Motor neuron (in vitro differentiated cells): ENCODE results near the gene ABCB9. TPM values are rescaled to one million over a fixed set of nuclear protein-coding genes. Genes with fewer than 3 reads are reported as not detected.

ENCODE experiments used
- ATAC-seq, 8 experiments: fragments of 200-7000 bp; cut with Tn5 transposase; replicated peaks in 6 of 8; 2 replicates each; pipeline ENCODE4 v1.8.0; 2021; ENCODE audit warnings: mild to moderate bottlenecking in 8 of 8, moderate library complexity in 8 of 8
- H3K27ac ChIP-seq, 2 donors: fragments of 250-450 bp; sonication (Bioruptor Pico); 2 replicates each; pipeline ENCODE4 v1.9.0; 2021; ENCODE audit warnings: antibody characterized with exemption in 2 of 2, mild to moderate bottlenecking in 2 of 2, moderate library complexity in 1 of 2
- H3K4me1 ChIP-seq, 2 donors: fragments of 250-450 bp; sonication (Bioruptor Pico); replicated peaks in 1 of 2; 2 replicates each; pipeline ENCODE4 v1.6.1; 2021; ENCODE audit warnings: antibody characterized with exemption in 2 of 2, mild to moderate bottlenecking in 2 of 2, moderate library complexity in 1 of 2
- H3K4me3 ChIP-seq, 5 donors: fragments of 250-450 bp; sonication (Bioruptor Pico); 2 replicates each; pipeline ENCODE4 v1.9.0; 2021; ENCODE audit warnings: antibody characterized with exemption in 5 of 5, mild to moderate bottlenecking in 5 of 5, moderate library complexity in 4 of 5
- WGBS, 10 experiments: fragments of 450-650 bp; shearing (Covaris generic); methylation state at CpG; one replicate each; pipeline ENCODE4 v1.0.0; 2022; 5-methylcytosine and 5-hydroxymethylcytosine counted together
- in situ Hi-C, 9 experiments: fragments of 400-800 bp; cut with MboI; loops; one replicate each; pipeline ENCODE4 v1.15.0; 2021; ENCODE audit warnings: low sequenced_read_pairs in 9 of 9, low pct_unique_long_range_greater_than_20kb in 2 of 9; ENCODE audit not compliant: unreplicated experiment in 9 of 9
- total RNA-seq, 8 experiments: library from RNA; unstranded; fragments of 300-600 nt; gene quantifications; 2 replicates each; pipeline versions ENCODE4 v1.2.3 to v1.2.4, GENCODE V29; 2022

The ABCB9 gene
- total RNA-seq, 8 experiments from 2014 or later = 5.2 to 23.6 (median 9.4) TPM

DNA sequence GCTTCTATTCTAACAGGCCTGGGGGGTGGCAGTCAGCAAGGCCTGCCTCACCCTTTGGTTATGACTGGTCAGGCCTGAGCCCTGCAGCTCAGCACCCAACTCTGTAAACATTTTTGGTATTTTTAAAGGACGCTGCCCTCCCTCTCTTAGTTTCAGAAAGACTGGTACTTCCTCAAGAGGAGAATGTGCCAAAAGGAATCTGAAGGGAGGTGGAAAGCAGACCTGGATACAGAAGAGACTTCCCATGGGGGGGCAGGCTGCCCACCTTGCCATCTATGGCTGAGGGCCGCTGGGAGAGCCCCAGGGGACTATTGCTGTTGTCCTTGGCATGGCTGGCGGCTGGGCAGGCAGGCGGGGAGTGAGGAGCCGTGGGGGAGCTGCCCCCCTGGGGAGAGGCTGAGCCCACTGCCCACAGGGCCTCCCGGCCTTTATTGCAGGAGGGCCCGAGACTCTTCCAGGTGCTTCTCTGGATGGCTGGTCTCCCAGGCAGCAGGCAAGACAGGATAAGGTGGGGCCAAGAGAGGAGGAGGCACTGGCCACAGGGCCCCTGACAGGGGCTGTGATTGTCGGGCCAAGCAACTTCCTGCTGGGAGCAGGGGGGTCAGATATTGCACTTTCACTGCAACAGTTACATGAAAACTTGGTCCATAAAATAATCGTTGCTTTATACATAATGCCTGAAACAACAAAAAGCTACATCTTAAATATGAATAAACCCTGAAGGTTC, 17.7 kb upstream of the ABCB9 start:
- H3K27ac ChIP-seq = no peak overlapping the region
- in situ Hi-C loops = no loop called here
- H3K4me3 ChIP-seq = no peak overlapping the region
- WGBS, 10 experiments = 40 to 93% (median 53%) methylated on average over 1 to 5 of the region's 9 CpGs; no CpG with 5 or more reads in 4 of the 10 experiments
- ATAC-seq = peak in 2 of 8 experiments; percentile 11 to 34
- peaks cover 34 to 39% of the 10 kb centered on the region in 2 donors for H3K4me1 ChIP-seq

DNA sequence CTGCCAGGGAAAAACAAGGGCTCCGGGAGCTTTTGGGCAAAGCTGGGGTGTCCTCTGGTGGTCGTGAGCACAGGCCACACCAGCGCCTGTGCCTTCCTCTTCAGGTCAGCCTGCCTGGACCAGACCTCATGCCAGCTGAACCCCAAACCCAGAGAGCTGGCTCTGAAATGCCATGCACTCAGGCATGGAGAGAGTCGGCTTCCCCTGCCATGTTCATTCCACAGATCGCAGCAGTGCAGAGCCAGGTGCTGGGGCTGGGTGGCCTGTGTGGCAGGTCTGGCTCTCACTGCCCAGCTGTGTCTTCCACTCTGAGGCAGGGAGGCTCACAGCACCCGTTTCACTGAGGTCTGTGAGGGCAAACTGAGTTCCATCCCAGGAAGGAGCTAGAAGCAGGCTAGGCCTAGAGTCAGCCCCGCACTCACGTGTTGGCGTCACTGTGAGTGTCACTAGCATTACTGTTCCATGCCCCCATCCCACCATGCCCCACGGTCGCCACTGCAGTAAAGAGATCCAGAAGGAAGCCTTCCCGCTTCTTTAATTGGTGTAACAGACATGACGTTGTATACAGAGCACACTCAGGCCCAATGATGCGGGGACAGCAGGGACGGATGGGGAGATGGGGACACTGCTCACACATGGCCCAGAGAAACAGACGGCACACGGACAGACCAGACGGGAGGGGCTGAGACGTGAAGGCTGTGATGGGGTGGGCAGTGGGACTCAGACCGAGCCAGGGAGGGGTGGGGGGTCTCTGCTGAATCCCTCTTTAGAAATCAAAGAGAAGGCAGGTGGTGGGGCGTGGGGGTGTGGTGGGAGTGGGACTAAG, 16.9 kb upstream of the ABCB9 start:
- ATAC-seq = no peak
- no peak overlapping the region for H3K4me3 ChIP-seq
- in situ Hi-C loops = no loop called here
- whole genome bisulfite sequencing, 10 experiments = 81 to 100% (median 90%) methylated on average over 1 to 10 of the region's 21 CpGs; no CpG with 5 or more reads in 6 of the 10 experiments
- H3K27ac ChIP-seq = no peak overlapping the region
- peaks cover 34 to 39% of the 10 kb centered on the region in 2 donors for H3K4me1 ChIP-seq

DNA sequence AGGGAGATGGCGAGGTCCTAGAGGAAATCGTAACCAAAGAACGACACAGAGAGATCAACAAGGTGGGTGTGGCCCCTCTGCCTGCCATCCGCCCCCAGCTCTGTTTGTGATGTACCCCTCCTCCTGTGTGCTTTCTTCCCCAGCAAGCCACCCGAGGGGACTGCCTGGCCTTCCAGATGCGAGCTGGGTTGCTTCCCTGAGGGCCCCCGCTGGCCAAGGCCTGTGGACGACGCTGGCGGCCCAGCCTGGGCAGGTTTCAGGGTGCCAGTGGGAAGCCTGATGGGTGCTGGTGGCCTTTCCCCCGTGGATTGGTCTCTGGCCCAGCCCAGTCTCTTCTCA, 16.2 kb upstream of the ABCB9 start:
- ATAC-seq = no peak
- peaks cover 34 to 39% of the 10 kb centered on the region in 2 donors for H3K4me1 ChIP-seq
- 83 to 100% (median 100%) methylated on average over 1 to 2 of the region's 11 CpGs; no CpG with 5 or more reads in 7 of the 10 experiments for WGBS, 10 experiments
- H3K27ac ChIP-seq = no peak overlapping the region
- no peak overlapping the region for H3K4me3 ChIP-seq
- in situ Hi-C loops = no loop called here

DNA sequence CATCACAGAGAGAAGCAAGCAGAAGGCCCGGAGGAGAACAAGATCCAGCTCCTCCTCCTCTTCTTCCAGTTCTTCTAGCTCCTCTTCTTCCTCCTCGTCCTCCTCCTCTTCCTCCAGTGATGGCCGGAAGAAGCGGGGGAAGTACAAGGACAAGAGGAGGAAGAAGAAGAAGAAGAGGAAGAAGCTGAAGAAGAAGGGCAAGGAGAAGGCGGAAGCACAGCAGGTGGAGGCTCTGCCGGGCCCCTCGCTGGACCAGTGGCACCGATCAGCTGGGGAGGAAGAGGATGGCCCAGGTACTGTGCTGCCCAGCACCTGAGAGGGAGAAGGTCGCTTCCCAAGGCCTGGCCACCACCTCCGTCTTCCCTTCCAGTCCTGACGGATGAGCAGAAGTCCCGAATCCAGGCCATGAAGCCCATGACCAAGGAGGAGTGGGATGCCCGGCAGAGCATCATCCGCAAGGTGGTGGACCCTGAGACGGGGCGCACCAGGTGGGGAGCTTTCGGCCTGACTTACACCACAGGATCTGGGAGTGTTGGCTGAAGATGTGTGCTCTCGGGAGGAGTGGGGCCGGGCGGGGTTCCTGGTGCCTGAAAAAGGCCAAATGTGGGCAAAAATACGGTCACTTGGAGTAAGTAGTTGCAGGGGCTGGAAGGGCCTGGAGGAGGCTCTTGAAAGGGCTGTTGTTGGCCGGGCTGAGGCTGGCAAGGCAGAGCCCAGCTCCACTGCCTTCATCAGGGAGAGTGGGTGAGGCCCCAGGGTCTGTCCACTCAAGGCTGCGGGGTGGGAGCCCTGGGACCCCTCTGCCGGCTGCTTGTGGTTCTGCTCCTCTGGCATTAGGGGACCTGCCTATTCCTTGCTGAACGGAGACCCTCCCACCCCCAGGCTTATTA, 15.6 kb upstream of the ABCB9 start:
- WGBS, 10 experiments = 0 to 100% (median 76%) methylated on average over 1 to 7 of the region's 25 CpGs; no CpG with 5 or more reads in 3 of the 10 experiments
- Histone ChIP-seq H3K4me3 (peak overlapping the region; percentile 73 to 99 (median 98)), H3K4me1 (peaks cover 34 to 39% of the 10 kb centered on the region in 2 donors), H3K27ac (peak overlapping the region in 1 of 2 donors; percentile 81)
- in situ Hi-C loops = no loop called here
- no peak for ATAC-seq

DNA sequence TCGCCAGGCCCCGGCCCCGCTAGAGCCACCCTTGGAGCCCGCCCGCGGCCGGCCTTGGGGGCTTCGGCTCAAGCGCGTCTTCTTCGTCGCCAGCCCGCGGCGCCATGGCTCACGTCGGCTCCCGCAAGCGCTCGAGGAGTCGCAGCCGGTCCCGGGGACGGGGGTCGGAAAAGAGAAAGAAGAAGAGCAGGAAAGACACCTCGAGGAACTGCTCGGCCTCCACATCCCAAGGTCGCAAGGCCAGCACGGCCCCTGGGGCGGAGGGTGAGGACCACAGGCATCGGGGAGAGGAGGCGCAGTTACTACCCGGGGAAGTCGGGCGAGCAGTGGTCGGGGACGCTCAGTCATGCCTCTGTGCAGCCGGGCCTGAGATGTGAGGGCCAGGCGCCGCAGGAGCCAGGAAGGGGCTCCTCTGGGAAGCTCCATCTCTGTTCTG, 14.8 kb upstream of the ABCB9 start:
- Histone ChIP-seq H3K4me3 (peak overlapping the region; percentile 73 to 99 (median 98)), H3K27ac (peak overlapping the region; percentile 72 to 81), H3K4me1 (peaks cover 38 to 41% of the 10 kb centered on the region in 2 donors)
- 0% methylated on average over 2 to 20 of the region's 40 CpGs; no CpG with 5 or more reads in 8 of the 10 experiments for WGBS, 10 experiments
- ATAC-seq = peak in 4 of 8 experiments; percentile 13 to 27 (median 23)
- in situ Hi-C loops = no loop called here

DNA sequence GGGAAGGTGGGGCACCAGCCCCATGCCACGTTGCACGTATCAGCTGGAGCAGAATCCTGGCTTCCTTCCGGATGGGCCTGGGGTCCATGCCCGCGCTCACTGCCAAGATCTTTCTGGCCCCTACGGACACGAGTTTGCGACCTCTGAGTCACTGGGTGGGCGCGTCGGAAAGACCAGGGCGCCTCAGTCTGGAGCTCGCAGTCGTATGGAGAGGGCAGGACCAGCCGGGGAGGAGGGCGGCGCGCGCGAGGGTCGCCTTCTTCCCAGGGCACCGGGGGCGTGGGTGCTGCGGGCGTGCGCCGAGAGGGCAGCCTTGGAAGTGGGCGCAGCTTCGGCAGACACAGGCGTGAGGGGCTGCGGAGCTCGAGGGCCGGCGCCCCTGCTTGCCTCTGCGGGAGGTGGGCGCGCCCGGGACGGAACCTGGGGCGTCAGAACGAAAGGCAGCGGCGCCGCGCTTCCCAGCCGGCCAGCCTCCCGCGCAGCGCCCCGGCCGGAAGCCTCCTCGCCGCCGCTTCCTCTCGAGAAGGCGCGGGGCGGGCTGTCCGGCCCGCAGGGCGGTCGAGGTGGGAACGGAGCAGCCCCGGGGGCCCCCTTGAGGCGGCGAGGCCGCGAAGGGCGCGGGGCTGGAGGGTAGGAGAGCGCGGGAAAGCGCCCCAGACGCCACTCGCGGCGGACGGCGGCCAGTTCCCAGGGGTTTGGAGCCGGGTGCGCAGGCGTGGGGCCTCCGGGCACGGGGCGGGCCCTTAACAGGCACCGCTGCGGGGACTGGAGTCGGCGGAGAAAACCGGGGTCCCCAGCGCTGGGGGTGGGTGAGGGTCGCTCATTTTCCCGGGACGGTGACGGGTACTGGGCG, 14.1 kb upstream of the ABCB9 start, which contains the start of gene ARL6IP4:
Gene ARL6IP4 (plus strand): TSS at position 499 of the 853 bp plus-strand sequence. CDS start 459 bp downstream, outside the sequence.
- peaks cover 42 to 43% of the 10 kb centered on the region in 2 donors for H3K4me1 ChIP-seq
- in situ Hi-C loops = no loop called here
- peak; percentile 64 to 86 (median 74) for ATAC-seq
- WGBS, 10 experiments = 0% methylated on average over 3 to 12 of the region's 96 CpGs; no CpG with 5 or more reads in 7 of the 10 experiments
- peak within 1 kb of the TSS; percentile 72 to 81 for H3K27ac ChIP-seq
- H3K4me3 ChIP-seq = peak within 1 kb of the TSS; percentile 73 to 99 (median 98)

DNA sequence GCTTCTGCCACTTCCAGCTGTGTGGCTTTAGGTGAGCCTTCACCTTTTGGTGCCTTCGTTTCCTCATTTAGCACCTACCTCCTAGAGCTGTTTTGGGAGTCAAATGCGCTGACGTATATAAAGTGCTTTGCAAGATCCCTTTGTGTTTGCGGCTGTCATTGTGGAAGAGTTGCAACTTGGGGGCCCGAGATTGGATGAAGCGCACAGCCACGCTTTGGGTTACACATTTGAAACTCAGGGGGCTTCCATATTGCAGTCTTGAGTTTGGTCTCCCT, 13.6 kb upstream of the ABCB9 start:
- H3K27ac ChIP-seq = peak overlapping the region; percentile 72 to 81
- no peak for ATAC-seq
- peak overlapping the region; percentile 73 to 99 (median 98) for H3K4me3 ChIP-seq
- H3K4me1 ChIP-seq = peaks cover 40 to 41% of the 10 kb centered on the region in 2 donors
- 0 to 18% (median 7%) methylated on average over 1 to 4 of the region's 7 CpGs; no CpG with 5 or more reads in 6 of the 10 experiments for WGBS, 10 experiments
- in situ Hi-C loops = no loop called here

DNA sequence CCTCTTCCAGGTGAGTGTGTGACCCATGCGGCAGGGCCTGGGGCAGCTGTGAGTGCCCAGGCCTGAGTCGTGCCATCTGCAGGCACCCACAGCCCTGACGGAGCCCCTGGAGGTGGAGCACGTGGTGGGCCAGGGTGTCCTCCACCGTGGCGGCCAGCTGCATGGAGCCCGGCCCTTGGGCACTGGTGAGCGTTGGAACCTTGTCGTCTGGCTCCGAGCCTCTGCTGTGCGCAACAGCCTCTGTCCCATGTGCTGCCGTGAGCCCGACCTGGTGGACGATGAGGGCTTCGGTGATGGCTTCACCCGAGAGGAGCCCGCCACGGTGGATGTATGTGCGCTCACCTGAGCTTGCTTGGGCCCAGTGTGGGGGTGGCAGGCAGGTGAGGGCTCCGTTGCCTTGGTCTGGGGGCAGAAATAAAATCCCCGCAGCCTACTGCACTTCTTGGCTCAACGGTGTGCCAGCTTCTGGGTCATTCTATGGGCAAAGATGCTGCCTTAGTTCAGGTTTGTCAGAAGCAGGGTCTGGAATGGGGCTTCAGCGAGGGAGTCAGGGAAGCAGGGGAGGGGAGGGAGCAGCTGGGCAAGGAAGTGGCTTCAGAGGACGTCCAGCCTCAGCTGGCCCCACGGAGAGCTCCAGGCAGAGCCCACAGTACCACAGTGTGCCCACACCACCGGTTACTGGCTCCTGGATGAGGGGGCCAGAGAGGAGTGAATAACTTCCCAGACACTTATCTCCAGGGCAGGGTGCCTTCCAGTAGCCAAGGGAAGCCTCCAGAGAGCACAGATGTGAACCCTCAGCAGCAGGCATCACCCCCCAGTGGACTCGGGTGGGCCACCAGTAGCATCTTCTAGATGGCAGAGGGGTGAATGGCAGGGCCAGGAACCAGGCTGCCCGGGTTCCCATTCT, 13.0 kb upstream of the ABCB9 start:
- H3K27ac ChIP-seq = peak overlapping the region; percentile 72 to 81
- H3K4me3 ChIP-seq = peak overlapping the region; percentile 73 to 99 (median 98)
- in situ Hi-C loops = no loop called here
- peaks cover 34 to 35% of the 10 kb centered on the region in 2 donors for H3K4me1 ChIP-seq
- ATAC-seq = no peak
- 40 to 100% (median 62%) methylated on average over 1 to 5 of the region's 28 CpGs; no CpG with 5 or more reads in 4 of the 10 experiments for WGBS, 10 experiments

DNA sequence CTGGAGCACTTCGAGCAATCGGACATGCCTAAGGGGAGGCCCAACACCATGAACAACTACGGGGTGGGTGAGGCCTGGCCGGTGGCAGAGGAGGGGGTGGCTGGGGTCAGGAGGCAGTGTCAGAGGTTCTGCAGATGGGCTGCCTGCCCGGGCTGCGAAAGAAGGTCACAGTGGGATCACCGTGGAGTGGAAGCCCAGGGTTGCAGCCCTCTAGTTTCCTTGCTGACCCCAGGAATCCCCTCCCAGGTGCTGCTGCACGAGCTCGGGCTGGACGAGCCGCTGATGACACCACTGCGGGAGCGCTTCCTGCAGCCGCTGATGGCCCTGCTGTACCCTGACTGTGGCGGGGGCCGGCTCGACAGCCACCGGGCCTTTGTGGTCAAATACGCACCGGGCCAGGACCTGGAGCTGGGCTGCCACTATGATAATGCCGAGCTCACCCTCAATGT, 12.3 kb upstream of the ABCB9 start:
- Histone ChIP-seq H3K4me3 (no peak overlapping the region), H3K4me1 (peaks cover 27 to 31% of the 10 kb centered on the region in 2 donors), H3K27ac (no peak overlapping the region)
- in situ Hi-C loops = no loop called here
- no peak for ATAC-seq
- 75 to 100% (median 96%) methylated on average over 1 to 5 of the region's 21 CpGs; no CpG with 5 or more reads in 7 of the 10 experiments for WGBS, 10 experiments

DNA sequence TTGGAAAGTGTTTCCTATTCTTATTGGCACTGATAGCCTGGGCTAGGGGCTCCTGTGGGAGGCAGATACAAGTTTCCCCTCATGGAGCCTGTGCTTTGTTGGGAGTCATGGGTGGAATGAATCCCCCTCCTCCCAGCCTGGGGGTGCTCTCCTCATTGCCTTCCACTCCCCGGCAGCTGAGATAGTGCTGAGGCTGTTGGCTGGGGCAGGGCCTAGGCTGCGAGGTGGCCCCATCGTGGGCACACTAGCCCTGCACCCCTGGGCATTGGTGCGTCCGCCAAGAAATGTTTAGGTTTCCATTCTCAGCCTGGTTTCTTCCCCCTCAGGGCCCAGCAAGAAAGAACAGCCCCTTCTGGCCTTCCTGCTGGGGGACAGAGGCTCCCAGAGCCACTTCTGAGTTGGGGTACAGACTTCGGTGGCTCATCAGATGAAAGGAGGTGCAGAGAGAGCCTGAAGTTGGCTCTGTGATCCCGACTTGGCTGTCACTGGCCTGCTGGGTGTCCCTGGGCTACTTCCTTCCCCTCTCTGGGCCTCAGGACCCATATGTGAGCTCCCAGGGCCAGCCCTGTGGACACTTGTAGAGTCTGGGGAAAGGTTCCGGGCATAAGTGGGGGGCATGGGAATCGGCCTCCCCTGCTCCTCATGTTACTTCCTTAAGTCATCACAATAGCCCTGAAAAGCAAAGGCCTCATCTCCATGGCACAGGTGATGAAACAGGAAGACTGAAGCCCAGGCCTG, 11.6 kb upstream of the ABCB9 start:
- H3K4me3 ChIP-seq = no peak overlapping the region
- in situ Hi-C loops = no loop called here
- no peak for ATAC-seq
- H3K27ac ChIP-seq = no peak overlapping the region
- peaks cover 24 to 29% of the 10 kb centered on the region in 2 donors for H3K4me1 ChIP-seq
- 50 to 100% (median 100%) methylated on average over 1 to 2 of the region's 9 CpGs; no CpG with 5 or more reads in 4 of the 10 experiments for WGBS, 10 experiments
